Fibroblast of peridontal ligament (primary cell): ENCODE measurements around the gene MZT1.
"Not testable (repeated sequence)": the region's sequence is repeated elsewhere in the genome, so short reads cannot be mapped to it uniquely, and the experiment has no call there.

Source experiments
- DNase-seq: peaks from one replicate; pipeline ENCODE4 v3.0.0-alpha.2; 2010; ENCODE audit errors: extremely low read depth

MZT1 gene

GRCh38 chr13:72727417-72728289 lies at the start of gene MZT1, which contains the start of gene BORA:
Gene MZT1, minus strand, starts transcription at chr13:72727629. Its CDS starts 27 bp downstream, at chr13:72727602.
Gene BORA, plus strand, starts transcription at chr13:72727923. Its CDS starts 1,018 bp downstream, at chr13:72728941.
- DNase-seq = peak; percentile 97

GRCh38 chr13:72774019-72774418 lies 46.6 kb upstream of the MZT1 start:
- peak; percentile 18 for DNase-seq

- DNase-seq = peak; percentile 44
Measured at GRCh38 chr13:72763411-72763810, 36.0 kb upstream of the MZT1 start.

GRCh38 chr13:72760189-72760588 lies 32.8 kb upstream of the MZT1 start:
- DNase-seq = no peak

- no peak for DNase-seq
Measured at GRCh38 chr13:72757792-72758535, 30.5 kb upstream of the MZT1 start.

- DNase-seq = no peak
Measured at GRCh38 chr13:72754111-72754510, 26.7 kb upstream of the MZT1 start.

- DNase-seq = no peak
Measured at GRCh38 chr13:72751220-72751619, 23.8 kb upstream of the MZT1 start.

GRCh38 chr13:72745260-72745659 lies 17.8 kb upstream of the MZT1 start:
- DNase-seq = peak; percentile 39

GRCh38 chr13:72740015-72740414 lies 12.6 kb upstream of the MZT1 start:
- no peak for DNase-seq

- DNase-seq = no peak
Measured at GRCh38 chr13:72737033-72737432, 9.6 kb upstream of the MZT1 start.

- no peak for DNase-seq
Measured at GRCh38 chr13:72728290-72728605, 819 bp upstream of the MZT1 start.

- peak; percentile 10 for DNase-seq
Measured at GRCh38 chr13:72726726-72727416, 558 bp downstream of the MZT1 start.

- not testable (repeated sequence) for DNase-seq
Measured at GRCh38 chr13:72726185-72726584, 1.2 kb downstream of the MZT1 start.

- no peak for DNase-seq
Measured at GRCh38 chr13:72716776-72717175, 10.7 kb downstream of the MZT1 start.

- DNase-seq = no peak
Measured at GRCh38 chr13:72700509-72700908, 26.9 kb downstream of the MZT1 start.

GRCh38 chr13:72698164-72698563 lies 29.3 kb downstream of the MZT1 start:
- no peak for DNase-seq

GRCh38 chr13:72696579-72696978 lies 30.9 kb downstream of the MZT1 start:
- DNase-seq = peak; percentile 50

GRCh38 chr13:72694314-72694713 lies 33.1 kb downstream of the MZT1 start:
- DNase-seq = no peak

- no peak for DNase-seq
Measured at GRCh38 chr13:72693832-72694231, 33.6 kb downstream of the MZT1 start.

- DNase-seq = no peak
Measured at GRCh38 chr13:72692884-72693514, 34.4 kb downstream of the MZT1 start.

GRCh38 chr13:72689181-72689696 lies 38.2 kb downstream of the MZT1 start:
- no peak for DNase-seq

- DNase-seq = no peak
Measured at GRCh38 chr13:72686766-72687165, 40.7 kb downstream of the MZT1 start.
